HG03439 (cell line): ENCODE results near the gene MEG3.
"Not testable (repeated sequence)": the region's sequence is repeated elsewhere in the genome, so short reads cannot be mapped to it uniquely, and the experiment has no call there.

Experiments used
- ATAC-seq: cut with Tn5 transposase; IDR thresholded peaks from one replicate; pipeline ENCODE4 v1.9.1; 2021; ENCODE audit warnings: mild to moderate bottlenecking, moderate library complexity; ENCODE audit not compliant: unreplicated experiment

The MEG3 gene

GRCh38 chr14:100788517-100788916 is 37.4 kb upstream of the MEG3 start:
- no peak for ATAC-seq

DNA sequence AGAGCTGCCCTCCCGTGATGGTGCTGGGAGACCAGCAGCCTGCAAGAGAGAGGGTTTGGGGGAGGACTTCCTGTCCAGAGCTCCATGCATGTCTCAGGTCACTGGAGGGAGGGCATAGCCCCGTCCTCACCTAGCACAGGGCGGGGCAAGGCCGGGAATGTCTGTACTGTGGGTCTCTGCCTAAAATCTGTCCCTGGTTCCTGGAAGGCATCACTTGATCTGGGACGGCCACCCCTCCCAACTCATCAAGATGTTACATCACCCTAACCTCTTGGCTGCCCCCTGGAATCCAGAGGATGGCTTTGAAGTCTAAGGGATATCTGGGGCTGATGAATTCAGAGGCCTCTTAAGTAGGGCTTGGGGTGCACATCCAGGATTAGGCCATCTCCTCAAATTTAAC is 37.0 kb upstream of the MEG3 start:
- no peak for ATAC-seq

DNA sequence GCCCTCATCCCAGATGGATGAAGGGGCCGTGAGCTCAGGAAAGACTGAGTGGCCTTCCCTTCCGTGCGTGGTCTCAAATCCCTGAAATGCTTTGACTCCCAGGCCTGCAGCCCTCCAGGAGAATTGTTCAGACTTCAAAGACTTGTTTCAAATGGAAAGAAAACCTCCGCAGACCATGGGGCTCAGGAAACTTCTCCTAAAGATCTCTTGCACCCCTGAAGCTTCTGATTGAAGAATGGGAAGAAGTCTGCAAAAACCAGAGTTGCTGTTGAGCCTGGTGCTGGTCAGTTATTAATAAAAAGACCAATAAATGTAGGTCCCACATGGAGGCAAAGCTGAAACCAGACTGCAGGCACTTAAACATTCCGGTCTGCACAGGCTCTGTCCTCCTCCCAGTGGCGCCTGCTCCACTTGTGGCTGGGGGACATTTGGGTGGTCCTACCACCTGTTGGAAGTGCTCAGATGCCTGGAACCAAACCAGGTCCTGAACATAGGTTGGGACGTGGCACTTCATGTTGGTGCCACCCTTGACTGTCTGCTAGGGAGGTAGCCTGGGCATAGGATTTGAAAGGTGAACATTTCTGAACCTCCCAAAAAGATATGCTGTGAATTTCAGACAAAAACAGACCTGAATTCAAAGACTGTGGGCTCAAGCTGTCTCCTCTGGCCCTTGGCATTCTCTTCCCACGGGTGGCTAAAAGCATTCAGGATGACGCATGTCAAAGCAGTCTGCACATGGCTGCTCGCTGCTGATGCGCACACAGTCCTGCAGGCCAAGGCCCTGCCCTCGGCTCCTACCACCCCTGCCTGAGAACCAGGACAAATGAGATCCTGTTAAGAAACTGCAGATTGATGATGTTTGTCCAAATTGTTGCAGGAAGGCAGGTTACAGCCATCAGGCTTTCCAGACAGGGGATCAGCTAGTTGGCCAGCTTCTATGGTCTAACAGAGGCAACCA is 36.2 kb upstream of the MEG3 start:
- no peak for ATAC-seq

- no peak for ATAC-seq
Measured at GRCh38 chr14:100790502-100791347, 35.2 kb upstream of the MEG3 start.

- ATAC-seq, result no peak
Measured at GRCh38 chr14:100791348-100791735, 34.6 kb upstream of the MEG3 start.

GRCh38 chr14:100791995-100792394 is 33.9 kb upstream of the MEG3 start:
- ATAC-seq, result no peak

DNA sequence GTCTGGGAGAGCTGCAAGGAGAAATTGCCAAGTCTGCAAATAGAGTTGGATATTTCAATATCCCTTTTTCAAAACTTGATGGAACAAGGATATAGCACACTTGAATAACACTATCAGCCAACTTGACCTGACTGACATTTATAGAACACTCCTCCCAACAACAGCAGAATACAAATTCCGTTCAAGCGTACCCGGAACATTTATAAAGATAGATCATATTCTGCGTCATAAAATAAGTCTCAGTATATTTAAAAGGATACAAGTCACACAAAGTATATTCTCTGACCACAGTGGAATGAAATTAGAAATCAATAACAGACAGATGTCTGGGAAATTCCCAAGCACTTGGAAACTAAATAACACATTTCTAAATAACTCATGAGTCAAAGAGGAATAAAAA is 29.0 kb upstream of the MEG3 start:
- ATAC-seq, result no peak

- no peak for ATAC-seq
Measured at GRCh38 chr14:100800041-100800440, 25.9 kb upstream of the MEG3 start.

DNA sequence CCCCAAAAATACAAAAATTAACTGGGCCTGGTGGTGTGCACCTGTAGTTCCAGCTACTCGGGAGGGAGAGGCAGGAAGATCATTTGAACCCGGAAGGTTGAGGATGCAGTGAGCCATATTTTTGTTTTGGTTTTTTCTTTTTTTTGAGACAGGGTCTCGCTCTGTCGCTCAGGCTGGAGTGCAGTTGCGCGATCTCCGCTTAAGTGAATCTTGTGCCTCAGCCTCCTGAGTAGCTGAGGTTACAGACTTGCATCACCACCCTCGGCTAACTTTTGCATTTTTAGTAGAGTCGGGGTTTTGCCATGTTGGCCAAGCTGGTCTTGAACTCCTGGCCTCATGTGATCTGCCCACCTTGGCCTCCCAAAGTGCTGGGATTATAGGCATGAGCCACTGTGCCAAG is 24.5 kb upstream of the MEG3 start:
- ATAC-seq, result not testable (repeated sequence)

- ATAC-seq, result no peak
Measured at GRCh38 chr14:100802179-100802578, 23.7 kb upstream of the MEG3 start.

DNA sequence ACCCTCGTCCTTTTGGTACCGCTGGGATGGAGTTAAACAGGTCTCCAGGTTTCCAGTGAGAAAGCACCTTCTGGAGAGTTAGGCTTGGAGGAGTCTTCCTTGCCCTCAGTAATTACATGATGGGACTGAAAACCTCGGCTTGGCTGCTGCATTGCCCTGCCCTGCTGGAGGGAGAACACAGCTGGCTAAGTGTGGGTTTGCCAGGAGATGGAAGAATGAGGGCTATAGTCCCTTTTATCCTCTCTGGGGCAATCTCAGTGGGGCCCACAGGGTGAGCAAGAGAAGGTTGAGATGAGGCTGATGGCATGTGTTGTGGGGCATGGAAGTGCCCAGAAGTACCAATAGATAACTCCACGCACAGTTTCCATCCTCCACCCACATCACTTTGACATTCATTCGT is 23.2 kb upstream of the MEG3 start:
- no peak for ATAC-seq

GRCh38 chr14:100803226-100803625 is 22.7 kb upstream of the MEG3 start:
- ATAC-seq, result no peak

GRCh38 chr14:100803676-100804075 is 22.2 kb upstream of the MEG3 start:
- ATAC-seq, result no peak

- ATAC-seq, result no peak
Measured at GRCh38 chr14:100804138-100804537, 21.8 kb upstream of the MEG3 start.

- ATAC-seq, result no peak
Measured at GRCh38 chr14:100804558-100805309, 21.2 kb upstream of the MEG3 start.

GRCh38 chr14:100806386-100806785 is 19.5 kb upstream of the MEG3 start:
- ATAC-seq, result no peak

- no peak for ATAC-seq
Measured at GRCh38 chr14:100807496-100807895, 18.4 kb upstream of the MEG3 start.

GRCh38 chr14:100807979-100808734 is 17.8 kb upstream of the MEG3 start:
- no peak for ATAC-seq

DNA sequence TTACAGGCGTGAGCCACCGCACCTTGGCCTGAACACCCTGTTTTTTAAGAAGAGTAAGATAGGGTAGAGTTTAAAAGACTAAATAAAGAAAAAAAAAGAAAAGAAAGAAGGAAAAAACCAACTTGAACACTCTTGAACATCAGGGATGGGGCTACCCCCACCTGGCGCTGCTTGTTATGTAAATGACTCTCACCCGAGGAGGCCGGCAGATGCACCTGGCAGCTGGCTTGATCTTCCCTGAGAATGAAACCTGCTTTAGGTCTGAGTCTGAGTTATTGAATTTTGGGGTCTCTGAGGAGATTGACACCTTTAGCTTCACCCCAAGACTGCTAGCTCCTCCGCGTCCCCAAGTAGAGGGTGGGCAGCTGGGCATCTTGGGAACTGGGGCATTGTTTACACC is 15.5 kb upstream of the MEG3 start:
- ATAC-seq, result no peak

- no peak for ATAC-seq
Measured at GRCh38 chr14:100810861-100811461, 15.0 kb upstream of the MEG3 start.
